GM12892 (cell line): ENCODE results near the gene HYAL3.

Source experiments
- POLR2A ChIP-seq: IDR thresholded peaks from 2 replicates; pipeline ENCODE4 v1.6.1; 2011; ENCODE audit warnings: low read depth, low read length, control low read depth
- POLR2AphosphoS5 ChIP-seq: IDR thresholded peaks from 2 replicates; pipeline ENCODE4 v1.6.1; 2011; ENCODE audit warnings: low read depth, low read length, control low read depth
- TAF1 ChIP-seq: IDR thresholded peaks from 2 replicates; pipeline ENCODE4 v1.6.1; 2011; ENCODE audit warnings: low read depth, mild to moderate bottlenecking, control low read depth, low read length, borderline replicate concordance

DNA sequence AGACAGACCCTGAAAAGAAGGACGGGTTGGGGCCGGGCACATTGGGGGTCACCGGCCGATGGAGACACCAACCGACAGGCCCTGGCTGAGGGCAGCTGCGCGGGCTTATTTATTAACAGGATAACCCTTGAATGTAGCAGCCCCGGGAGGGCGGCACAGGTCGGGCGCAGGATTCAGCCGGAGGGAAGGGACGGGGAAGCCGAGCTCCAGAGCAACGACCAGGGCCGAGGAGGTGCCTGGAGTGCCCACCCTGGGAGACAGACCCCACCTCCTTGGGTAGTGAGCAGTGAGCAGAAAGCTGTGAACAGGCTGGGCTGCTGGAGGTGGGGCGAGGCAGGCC is 22.5 kb downstream of the HYAL3 start:
- no peak for TF ChIP-seq POLR2A
- TF ChIP-seq POLR2AphosphoS5 = no peak
- no peak for TF ChIP-seq TAF1
